Measurements from ENCODE around the gene NKAP.

DNA sequence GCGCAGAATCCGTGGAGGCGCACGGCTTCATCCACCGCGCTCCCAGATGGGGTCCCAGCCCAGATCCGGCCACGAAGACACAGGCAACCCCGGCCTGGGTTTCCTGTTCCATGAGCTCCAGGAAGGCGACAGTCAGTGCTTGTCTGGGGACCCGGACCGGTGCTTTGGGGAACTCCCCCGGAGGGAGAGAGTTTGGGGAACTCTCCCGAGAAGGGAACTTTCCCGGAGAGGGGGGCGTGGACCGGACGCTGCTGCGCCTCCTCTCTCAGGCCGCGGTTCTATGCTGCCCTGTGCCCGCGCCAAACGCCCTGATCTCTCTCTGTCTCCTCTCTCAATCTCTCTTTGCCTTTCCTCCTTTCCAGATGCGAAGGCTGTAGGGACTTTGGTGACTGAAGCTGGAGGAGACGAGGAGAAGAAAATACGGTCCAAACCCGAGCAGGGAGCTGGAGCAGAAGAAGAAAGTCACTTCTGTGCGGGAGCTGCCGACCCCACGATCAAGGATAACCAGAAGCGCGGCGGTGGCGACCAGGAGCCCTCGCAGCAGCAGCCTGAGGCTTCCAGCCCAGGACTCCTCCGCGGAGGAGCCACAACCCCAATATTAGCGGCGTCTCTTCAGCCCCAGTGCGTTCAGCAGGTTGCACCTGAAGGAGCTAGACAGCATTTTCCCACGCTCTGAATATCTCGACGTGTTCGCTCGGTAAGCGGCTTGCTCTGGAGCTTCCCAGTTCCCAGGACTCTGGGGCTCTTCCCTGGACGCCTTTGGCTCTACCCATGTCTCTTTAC, 47.6 kb upstream of the NKAP start:
- TF ChIP-seq, protein P1, sequence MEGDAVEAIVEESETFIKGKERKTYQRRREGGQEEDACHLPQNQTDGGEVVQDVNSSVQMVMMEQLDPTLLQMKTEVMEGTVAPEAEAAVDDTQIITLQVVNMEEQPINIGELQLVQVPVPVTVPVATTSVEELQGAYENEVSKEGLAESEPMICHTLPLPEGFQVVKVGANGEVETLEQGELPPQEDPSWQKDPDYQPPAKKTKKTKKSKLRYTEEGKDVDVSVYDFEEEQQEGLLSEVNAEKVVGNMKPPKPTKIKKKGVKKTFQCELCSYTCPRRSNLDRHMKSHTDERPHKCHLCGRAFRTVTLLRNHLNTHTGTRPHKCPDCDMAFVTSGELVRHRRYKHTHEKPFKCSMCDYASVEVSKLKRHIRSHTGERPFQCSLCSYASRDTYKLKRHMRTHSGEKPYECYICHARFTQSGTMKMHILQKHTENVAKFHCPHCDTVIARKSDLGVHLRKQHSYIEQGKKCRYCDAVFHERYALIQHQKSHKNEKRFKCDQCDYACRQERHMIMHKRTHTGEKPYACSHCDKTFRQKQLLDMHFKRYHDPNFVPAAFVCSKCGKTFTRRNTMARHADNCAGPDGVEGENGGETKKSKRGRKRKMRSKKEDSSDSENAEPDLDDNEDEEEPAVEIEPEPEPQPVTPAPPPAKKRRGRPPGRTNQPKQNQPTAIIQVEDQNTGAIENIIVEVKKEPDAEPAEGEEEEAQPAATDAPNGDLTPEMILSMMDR (IDR thresholded peaks at IDR 0.05) = no peak
- no peak for TF ChIP-seq POLR2A (IDR thresholded peaks at IDR 0.05)
